CD4-positive, alpha-beta T cell treated with Interleukin-21 for 1 hour (primary cell): Measurements from ENCODE around the gene PSG1.
"Not testable (repeated sequence)": the region's sequence is repeated elsewhere in the genome, so short reads cannot be mapped to it uniquely, and the experiment has no call there.

Source experiments
- DNase-seq: peaks from one replicate; pipeline ENCODE4 v3.0.0-alpha.2; 2020

PSG1 gene

GRCh38 chr19:42879613-42880012 lies at the start of gene PSG1:
Gene PSG1, minus strand, starts transcription at chr19:42879713. Its CDS starts 132 bp downstream, at chr19:42879581.
- DNase-seq: no peak

- DNase-seq: no peak
Measured at GRCh38 chr19:42928896-42929295, 49.4 kb upstream of the PSG1 start.

- no peak for DNase-seq
Measured at GRCh38 chr19:42926781-42927180, 47.3 kb upstream of the PSG1 start.

GRCh38 chr19:42923106-42923505 lies 43.6 kb upstream of the PSG1 start:
- DNase-seq: not testable (repeated sequence)

DNA sequence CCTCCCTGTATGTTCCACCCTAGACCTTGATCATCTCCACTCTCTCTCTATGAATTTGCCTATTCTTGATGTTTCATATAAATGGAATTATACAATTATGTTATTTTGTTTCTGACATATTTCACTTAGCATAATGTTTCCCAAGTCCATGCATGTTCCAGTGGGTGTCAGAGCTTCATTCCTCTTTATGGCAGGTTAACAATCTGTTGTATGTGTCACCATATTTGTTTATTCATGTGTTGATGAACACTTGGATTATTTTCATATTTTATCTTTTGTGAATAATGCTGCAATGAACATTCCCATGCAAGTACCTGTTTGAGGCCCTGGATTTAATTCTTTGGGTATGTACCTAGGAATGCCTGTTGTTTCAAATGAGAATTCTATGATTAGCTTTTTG lies 41.5 kb upstream of the PSG1 start:
- DNase-seq: not testable (repeated sequence)

GRCh38 chr19:42919757-42920079 lies 40.2 kb upstream of the PSG1 start:
- no peak for DNase-seq

- DNase-seq: not testable (repeated sequence)
Measured at GRCh38 chr19:42919070-42919756, 39.7 kb upstream of the PSG1 start.

DNA sequence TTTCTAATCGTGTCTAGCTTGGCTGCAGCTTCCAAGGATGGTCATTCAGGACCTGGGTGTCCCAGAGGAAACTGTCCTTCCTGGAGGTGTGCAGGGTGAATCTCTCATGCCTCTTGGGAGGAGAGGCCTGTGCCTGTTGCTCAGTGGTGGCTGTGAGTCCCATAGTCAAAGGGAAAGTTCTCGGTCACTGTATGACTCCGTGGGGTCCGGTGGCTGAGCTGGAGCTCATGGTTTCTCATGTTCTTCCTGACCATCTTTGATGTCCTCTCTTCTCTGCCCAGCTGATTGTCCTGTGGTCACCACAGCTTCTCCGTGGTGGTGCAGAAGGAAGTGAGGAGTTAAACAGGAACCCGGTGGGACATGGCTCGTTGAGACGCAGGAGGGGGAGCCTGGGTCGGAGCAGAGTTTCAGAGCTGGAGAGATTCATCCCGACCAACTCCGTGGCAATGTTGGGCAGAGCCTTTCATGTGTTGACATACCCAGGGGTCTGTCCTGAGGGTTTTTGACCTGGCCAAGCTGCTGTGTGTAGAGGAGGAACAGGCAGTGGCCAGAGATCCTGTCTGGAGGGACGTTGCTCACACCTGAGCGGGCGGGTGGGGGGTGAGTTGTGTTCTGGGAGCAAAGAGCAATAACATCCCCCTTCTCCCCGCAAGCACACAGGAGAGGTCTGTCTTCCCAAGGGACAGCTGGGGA lies 39.0 kb upstream of the PSG1 start:
- not testable (repeated sequence) for DNase-seq

GRCh38 chr19:42917634-42918033 lies 38.1 kb upstream of the PSG1 start, which contains the start of gene PSG6:
Gene PSG6, minus strand, starts transcription at chr19:42917894. Its CDS starts 102 bp downstream, at chr19:42917792.
- not testable (repeated sequence) for DNase-seq

DNA sequence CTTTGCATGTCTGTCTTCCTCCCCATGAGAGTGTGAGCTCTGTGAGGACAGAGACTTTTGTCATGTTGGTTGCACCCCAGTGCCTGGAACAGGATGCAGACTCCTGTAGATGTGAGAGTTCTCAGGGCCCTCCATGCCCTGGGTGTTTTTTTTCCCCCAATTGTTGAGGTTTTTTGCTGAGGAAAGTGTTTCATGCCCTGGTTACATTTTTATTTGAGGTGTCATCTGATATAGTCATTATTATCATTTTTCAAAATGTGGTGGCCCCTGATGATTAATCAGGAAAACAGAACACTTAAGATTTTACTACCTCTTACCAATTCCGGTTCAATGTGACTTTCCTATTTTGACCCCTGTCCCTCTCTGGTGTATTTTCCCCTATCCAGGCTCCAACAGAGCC lies 37.4 kb upstream of the PSG1 start:
- not testable (repeated sequence) for DNase-seq

GRCh38 chr19:42913516-42913915 lies 34.0 kb upstream of the PSG1 start:
- not testable (repeated sequence) for DNase-seq

DNA sequence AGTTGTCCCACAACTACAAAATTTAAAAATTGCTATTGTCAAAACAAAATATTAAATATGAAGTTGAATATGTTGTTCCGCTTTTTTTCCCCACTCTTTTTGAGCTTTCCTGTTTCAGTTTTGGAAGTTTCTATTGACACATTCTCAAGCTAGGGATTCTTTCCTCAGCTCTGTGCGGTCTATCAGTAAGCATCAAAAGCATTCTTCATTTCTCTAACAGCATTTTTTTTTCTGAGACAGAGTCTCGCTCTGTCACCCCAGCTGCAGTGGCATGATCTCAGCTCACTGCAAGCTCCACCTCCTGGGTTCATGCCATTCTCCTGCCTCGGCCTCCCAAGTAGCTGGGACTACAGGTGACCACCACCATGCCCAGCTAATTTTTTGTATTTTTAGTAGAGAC lies 33.4 kb upstream of the PSG1 start:
- DNase-seq: not testable (repeated sequence)

GRCh38 chr19:42911731-42912130 lies 32.2 kb upstream of the PSG1 start:
- DNase-seq: not testable (repeated sequence)

DNA sequence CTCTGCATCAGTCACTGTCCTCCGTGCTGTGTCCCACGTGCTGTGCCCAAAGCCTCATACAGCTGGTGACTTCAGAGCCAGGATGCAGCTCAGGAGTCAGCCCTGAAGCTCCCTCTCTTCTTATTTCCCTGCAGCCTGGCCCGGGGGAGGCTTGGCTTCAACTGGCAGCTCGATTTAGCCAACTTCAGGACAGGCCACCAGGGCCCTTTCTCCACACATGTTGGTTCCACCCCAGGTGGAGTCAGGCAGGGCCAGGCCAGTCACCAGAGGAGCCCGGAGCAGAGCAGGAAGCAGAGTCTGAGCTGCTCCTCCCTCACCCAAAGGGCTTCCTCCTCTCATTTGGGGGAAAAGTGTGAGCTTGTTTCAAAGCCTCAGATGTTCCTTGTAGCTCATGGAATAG lies 26.6 kb upstream of the PSG1 start:
- DNase-seq: not testable (repeated sequence)

GRCh38 chr19:42900561-42900960 lies 21.0 kb upstream of the PSG1 start:
- DNase-seq: not testable (repeated sequence)

- not testable (repeated sequence) for DNase-seq
Measured at GRCh38 chr19:42899674-42900073, 20.2 kb upstream of the PSG1 start.

DNA sequence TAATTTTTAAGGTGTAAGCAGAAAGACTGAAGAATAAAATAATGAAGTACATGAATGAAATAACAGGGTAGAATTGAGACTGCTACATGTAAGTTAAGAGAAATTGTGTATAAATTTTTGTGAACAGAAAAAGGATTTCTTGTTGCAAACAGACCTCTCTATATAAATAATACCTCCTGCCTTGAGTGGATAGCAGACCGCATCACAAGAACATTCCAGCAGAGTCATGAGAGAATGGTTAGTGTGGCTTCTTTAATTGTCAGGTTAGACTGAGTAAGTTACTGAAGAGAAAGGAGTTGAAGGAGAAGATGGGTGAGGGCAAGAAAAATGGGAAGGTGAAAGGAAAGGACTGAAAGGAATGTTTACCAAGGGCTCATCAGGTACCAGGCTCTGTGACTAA lies 19.6 kb upstream of the PSG1 start:
- DNase-seq: not testable (repeated sequence)

GRCh38 chr19:42898656-42899055 lies 19.1 kb upstream of the PSG1 start:
- not testable (repeated sequence) for DNase-seq

GRCh38 chr19:42897729-42898128 lies 18.2 kb upstream of the PSG1 start:
- not testable (repeated sequence) for DNase-seq

GRCh38 chr19:42890446-42890845 lies 10.9 kb upstream of the PSG1 start:
- DNase-seq: not testable (repeated sequence)

DNA sequence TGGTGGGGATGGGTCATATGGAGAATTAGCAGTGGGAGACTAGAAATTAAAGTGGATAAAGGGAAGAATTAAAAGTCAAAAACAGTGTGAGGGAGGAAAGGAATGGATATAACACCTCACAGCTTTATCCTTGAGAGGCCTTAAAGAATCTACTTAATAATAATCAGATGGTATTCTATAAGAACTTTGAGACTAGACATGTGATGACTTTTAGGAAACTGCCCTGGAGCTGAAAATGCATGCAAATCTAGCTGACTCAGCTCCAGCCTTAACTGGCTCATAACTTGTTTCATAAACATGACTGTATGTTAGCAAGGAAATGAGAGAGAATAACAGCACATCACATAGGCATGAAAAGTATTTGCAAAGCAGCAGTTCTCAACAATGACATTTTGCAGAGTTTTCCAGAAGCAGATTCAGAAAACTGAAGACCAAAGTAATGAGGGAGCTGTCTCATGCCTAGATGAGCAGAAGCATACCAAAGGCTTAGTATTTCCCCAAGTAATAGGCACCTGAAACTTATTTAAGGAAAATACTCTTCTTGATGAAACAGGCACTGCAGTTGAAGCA lies 8.4 kb upstream of the PSG1 start:
- DNase-seq: not testable (repeated sequence)

GRCh38 chr19:42882730-42883129 lies 3.2 kb upstream of the PSG1 start:
- DNase-seq: not testable (repeated sequence)

DNA sequence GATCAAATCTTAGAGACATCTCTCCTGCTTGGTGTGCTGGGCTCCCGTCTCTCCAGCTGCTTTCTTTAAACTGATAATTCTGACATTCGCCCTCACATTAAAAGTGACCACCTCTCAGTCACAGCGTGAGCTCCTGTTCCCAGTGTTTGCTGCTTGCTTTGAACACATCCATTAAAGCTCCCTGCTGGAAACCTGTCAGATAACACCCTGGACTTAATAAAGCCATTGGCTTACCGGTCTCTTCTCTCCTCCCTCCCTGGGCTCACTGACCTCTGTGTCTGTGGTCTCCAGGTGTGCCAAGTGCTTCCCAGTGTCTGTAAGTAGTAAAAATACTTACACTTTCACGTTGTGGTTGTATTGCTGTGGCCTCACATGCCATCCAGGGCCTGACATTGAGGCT lies 2.5 kb upstream of the PSG1 start:
- not testable (repeated sequence) for DNase-seq

- DNase-seq: not testable (repeated sequence)
Measured at GRCh38 chr19:42881279-42881678, 1.8 kb upstream of the PSG1 start.
